Measurements from ENCODE around the gene CELF2.

Gene CELF2

GRCh38 chr10:11159543-11160215 lies 142.0 kb downstream of the CELF2 start:
- no peak for DNase-seq

- DNase-seq: no peak
Observed at GRCh38 chr10:11161096-11161495, 143.4 kb downstream of the CELF2 start.

GRCh38 chr10:11161910-11162309 lies 144.2 kb downstream of the CELF2 start:
- no peak for DNase-seq

- no peak for DNase-seq
Observed at GRCh38 chr10:11162828-11163599, 145.3 kb downstream of the CELF2 start.

- DNase-seq: no peak
Observed at GRCh38 chr10:11163780-11164550, 146.3 kb downstream of the CELF2 start.

GRCh38 chr10:11164551-11164802 lies 146.8 kb downstream of the CELF2 start:
- no peak for DNase-seq

GRCh38 chr10:11164803-11165590 lies 147.3 kb downstream of the CELF2 start:
- DNase-seq: peak; percentile 51

GRCh38 chr10:11165591-11166543 lies 148.2 kb downstream of the CELF2 start:
- DNase-seq: peak; percentile 51

- no peak for DNase-seq
Observed at GRCh38 chr10:11166550-11166949, 148.9 kb downstream of the CELF2 start.

- no peak for DNase-seq
Observed at GRCh38 chr10:11167233-11167966, 149.7 kb downstream of the CELF2 start.

- DNase-seq: no peak
Observed at GRCh38 chr10:11168423-11169090, 150.9 kb downstream of the CELF2 start.

GRCh38 chr10:11169976-11170375 lies 152.3 kb downstream of the CELF2 start:
- DNase-seq: no peak

GRCh38 chr10:11170574-11170973 lies 152.9 kb downstream of the CELF2 start:
- no peak for DNase-seq

- DNase-seq: no peak
Observed at GRCh38 chr10:11170993-11171851, 153.6 kb downstream of the CELF2 start.

- no peak for DNase-seq
Observed at GRCh38 chr10:11173042-11173441, 155.4 kb downstream of the CELF2 start.

GRCh38 chr10:11175823-11176243 lies 158.2 kb downstream of the CELF2 start:
- DNase-seq: no peak

- no peak for DNase-seq
Observed at GRCh38 chr10:11176746-11177145, 159.1 kb downstream of the CELF2 start.

- DNase-seq: no peak
Observed at GRCh38 chr10:11177381-11177780, 159.7 kb downstream of the CELF2 start.

GRCh38 chr10:11177926-11178471 lies 160.3 kb downstream of the CELF2 start:
- DNase-seq: no peak
